Common myeloid progenitor, CD34-positive (primary cell): ENCODE data around the gene PRKCH.

Experiments used
- CTCF ChIA-PET: fragments of 350-600 bp; sonication (Branson Sonifier 250); formaldehyde crosslinking; loops from one replicate; lab custom pipeline; 2021; ENCODE audit warnings: antibody characterized with exemption; lab: Charles Lee
- POLR2A ChIA-PET: fragments of 350-600 bp; sonication (Branson Sonifier 250); formaldehyde crosslinking; loops from one replicate; lab custom pipeline; 2021; ENCODE audit warnings: antibody characterized with exemption; lab: Charles Lee
- DNase-seq, 3 donors: peaks; one replicate each; pipeline versions ENCODE4 v3.0.0 to v3.0.0-alpha.2; 2013
- H3K27ac ChIP-seq, 2 experiments: 1 replicate in 1 of 2; 2 replicates in 1 of 2; pipeline ENCODE4 v1.7.0; 2013; ENCODE audit warnings: inconsistent platforms in 2 of 2, low read length in 2 of 2, mild to moderate bottlenecking in 2 of 2, low read depth in 1 of 2, moderate library complexity in 1 of 2; ENCODE audit not compliant: severe bottlenecking in 2 of 2, insufficient read depth in 1 of 2, poor library complexity in 1 of 2
- H3K27me3 ChIP-seq, 5 experiments: replicated peaks in 2 of 5; 1 replicate in 3 of 5; 2 replicates in 2 of 5; pipeline versions ENCODE4 v1.6.1 to v1.7.0; 2013; ENCODE audit warnings: low read length in 4 of 5, mild to moderate bottlenecking in 2 of 5, moderate library complexity in 2 of 5, inconsistent platforms in 1 of 5; ENCODE audit not compliant: insufficient read depth in 5 of 5, control insufficient read depth in 4 of 5
- H3K36me3 ChIP-seq, 4 experiments: 1 replicate in 2 of 4; 2 replicates in 2 of 4; pipeline versions ENCODE4 v1.6.1 to v1.7.0; 2013; ENCODE audit warnings: low read length in 3 of 4, control low read depth in 1 of 4, mild to moderate bottlenecking in 1 of 4; ENCODE audit not compliant: control insufficient read depth in 4 of 4, insufficient read depth in 4 of 4
- H3K4me1 ChIP-seq, 4 experiments: 1 replicate in 3 of 4; 2 replicates in 1 of 4; pipeline versions ENCODE4 v1.6.1 to v1.7.1; 2013; ENCODE audit warnings: low read length in 3 of 4, mild to moderate bottlenecking in 3 of 4, control low read depth in 1 of 4, inconsistent platforms in 1 of 4, moderate library complexity in 1 of 4; ENCODE audit not compliant: control insufficient read depth in 4 of 4, insufficient read depth in 4 of 4; ENCODE audit errors: control extremely low read depth in 1 of 4
- H3K4me3 ChIP-seq, 7 experiments: 1 replicate in 4 of 7; 2 replicates in 3 of 7; pipeline versions ENCODE4 v1.5.1 to v1.7.0; 2013; ENCODE audit warnings: mild to moderate bottlenecking in 7 of 7, low read length in 6 of 7, moderate library complexity in 6 of 7, inconsistent platforms in 2 of 7, low read depth in 2 of 7, control low read depth in 1 of 7; ENCODE audit not compliant: insufficient read depth in 4 of 7, control insufficient read depth in 1 of 7; ENCODE audit errors: extremely low read depth in 1 of 7
- H3K9me3 ChIP-seq, 5 experiments: 1 replicate in 4 of 5; 2 replicates in 1 of 5; pipeline versions ENCODE4 v1.6.1 to v1.7.1; 2013; ENCODE audit warnings: low read length in 4 of 5, mild to moderate bottlenecking in 2 of 5, inconsistent platforms in 1 of 5, low read depth in 1 of 5, moderate library complexity in 1 of 5; ENCODE audit not compliant: control insufficient read depth in 4 of 5, insufficient read depth in 2 of 5; ENCODE audit errors: control extremely low read depth in 1 of 5
- WGBS: methylation state at CpG from one replicate; pipeline ENCODE4 v1.1.5; 2013; ENCODE audit not compliant: insufficient coverage; 5-methylcytosine and 5-hydroxymethylcytosine counted together

Gene PRKCH

GRCh38 chr14:61466249-61466904 is 145.0 kb downstream of the PRKCH start:
- no peak for DNase-seq
- Histone ChIP-seq H3K4me1 (peaks cover 9 to 47% (median 32%) of the 10 kb centered on the region in 4 experiments), H3K27ac (no peak overlapping the region), H3K9me3 (no peaks in the 10 kb centered on the region), H3K36me3 (peaks cover 0 to 13% (median 3%) of the 10 kb centered on the region in 4 experiments), H3K27me3 (no peaks in the 10 kb centered on the region), H3K4me3 (no peak overlapping the region)
- ChIA-PET CTCF (interaction anchor here (1.0 to 2.9 kb wide), 6 partner anchors 9 to 264 kb away, joined by 3 to 11 read pairs (median 4); no protein-coding TSS in a partner anchor), POLR2A (no interaction called here)
- 83% methylated on average over 15 of the region's 17 CpGs for WGBS

- WGBS, result 100% methylated on average over 2 of the region's 3 CpGs
- POLR2A ChIA-PET, result interaction anchor here (0.6 kb wide), 1 partner anchor 26 kb away, joined by 4 read pairs; no protein-coding TSS in a partner anchor
Observed at GRCh38 chr14:61466905-61467280, 145.5 kb downstream of the PRKCH start.

GRCh38 chr14:61467296-61467695 is 145.9 kb downstream of the PRKCH start:
- POLR2A ChIA-PET, result interaction anchor here (0.6 kb wide), 1 partner anchor 26 kb away, joined by 4 read pairs; no protein-coding TSS in a partner anchor

More at GRCh38 chr14:61466905-61467280, 145.5 kb downstream of the PRKCH start:
- CTCF ChIA-PET, result interaction anchor here (1.0 to 2.9 kb wide), 4 partner anchors 9 to 264 kb away, joined by 3 to 11 read pairs (median 5); no protein-coding TSS in a partner anchor
- Histone ChIP-seq H3K27me3 (no peaks in the 10 kb centered on the region), H3K27ac (no peak overlapping the region), H3K36me3 (peaks cover 0 to 13% (median 3%) of the 10 kb centered on the region in 4 experiments), H3K4me1 (peaks cover 11 to 50% (median 35%) of the 10 kb centered on the region in 4 experiments), H3K9me3 (no peaks in the 10 kb centered on the region), H3K4me3 (no peak overlapping the region)
- no peak for DNase-seq

GRCh38 chr14:61468063-61468825 is 146.9 kb downstream of the PRKCH start:
- Histone ChIP-seq H3K27me3 (no peaks in the 10 kb centered on the region), H3K9me3 (no peaks in the 10 kb centered on the region), H3K36me3 (peaks cover 0 to 13% (median under 1%) of the 10 kb centered on the region in 4 experiments), H3K4me3 (no peak overlapping the region), H3K4me1 (peaks cover 22 to 62% (median 47%) of the 10 kb centered on the region in 4 experiments), H3K27ac (no peak overlapping the region)
- 100% methylated on average over 5 of the region's 7 CpGs for WGBS
- ChIA-PET POLR2A (no interaction called here), CTCF (interaction anchor here (1.0 kb wide), 1 partner anchor 331 kb away, joined by 3 read pairs; no protein-coding TSS in a partner anchor)
- no peak for DNase-seq

More at GRCh38 chr14:61467296-61467695, 145.9 kb downstream of the PRKCH start:
- Histone ChIP-seq H3K4me3 (no peak overlapping the region), H3K4me1 (peaks cover 13 to 53% (median 38%) of the 10 kb centered on the region in 4 experiments), H3K36me3 (peaks cover 0 to 13% (median 3%) of the 10 kb centered on the region in 4 experiments), H3K27ac (no peak overlapping the region), H3K9me3 (no peaks in the 10 kb centered on the region), H3K27me3 (no peaks in the 10 kb centered on the region)
- no peak for DNase-seq
- CTCF ChIA-PET, result interaction anchor here (1.0 to 2.9 kb wide), 4 partner anchors 9 to 264 kb away, joined by 3 to 11 read pairs (median 5); no protein-coding TSS in a partner anchor
- 62% methylated on average over 6 of the region's 7 CpGs for WGBS

GRCh38 chr14:61469781-61470180 is 148.4 kb downstream of the PRKCH start:
- DNase-seq, result no peak

GRCh38 chr14:61470261-61470960 is 149.0 kb downstream of the PRKCH start:
- CTCF ChIA-PET, result interaction anchor here (0.6 to 3.9 kb wide), 17 partner anchors 10 to 367 kb away, joined by 3 to 28 read pairs (median 4); partner anchors contain the start of gene SNAPC1
- Histone ChIP-seq H3K27ac (no peak overlapping the region), H3K9me3 (no peaks in the 10 kb centered on the region), H3K4me1 (peaks cover 37 to 82% (median 62%) of the 10 kb centered on the region in 4 experiments), H3K36me3 (peaks cover 0 to 2% (median 0%) of the 10 kb centered on the region in 4 experiments), H3K27me3 (no peaks in the 10 kb centered on the region), H3K4me3 (peak overlapping the region in 4 of 7 experiments; percentile 8 to 38 (median 23))
- peak in 2 of 3 donors; percentile 27 to 36 for DNase-seq
- WGBS, result 36% methylated on average over 10 of the region's 13 CpGs
- POLR2A ChIA-PET, result interaction anchor here (1.3 to 2.0 kb wide), 2 partner anchors 9 to 249 kb away, joined by 4 to 6 read pairs; no protein-coding TSS in a partner anchor

More at GRCh38 chr14:61469781-61470180, 148.4 kb downstream of the PRKCH start:
- Histone ChIP-seq H3K4me1 (peaks cover 32 to 76% (median 59%) of the 10 kb centered on the region in 4 experiments), H3K4me3 (peak overlapping the region in 1 of 7 experiments; percentile 8), H3K36me3 (peaks cover 0 to 2% (median 0%) of the 10 kb centered on the region in 4 experiments), H3K27ac (no peak overlapping the region), H3K27me3 (no peaks in the 10 kb centered on the region), H3K9me3 (no peaks in the 10 kb centered on the region)
- ChIA-PET CTCF (interaction anchor here (0.8 to 3.9 kb wide), 16 partner anchors 9 to 368 kb away, joined by 3 to 28 read pairs (median 4); partner anchors contain the start of gene SNAPC1), POLR2A (no interaction called here)
- WGBS, result 94% methylated on average over 6 of the region's 6 CpGs
